Suprapubic skin (tissue), 3 donors: Measurements from ENCODE around the gene CLEC16A.

ENCODE experiments used
- CTCF ChIP-seq, 2 donors: fragments of 200-600 bp in 1 of 2; fragments of 450-650 bp in 1 of 2; sonication (generic) in 1 of 2; IDR thresholded peaks; one replicate each; pipeline ENCODE4 v1.5.1; 2016 to 2019; ENCODE audit warnings: antibody characterized with exemption in 2 of 2, mild to moderate bottlenecking in 1 of 2, moderate library complexity in 1 of 2
- EP300 ChIP-seq: sonication (generic); formaldehyde crosslinking; IDR thresholded peaks from one replicate; pipeline ENCODE4 v1.6.1; 2017; ENCODE audit warnings: antibody characterized with exemption
- POLR2A ChIP-seq, 2 donors: fragments of 450-650 bp; IDR thresholded peaks; one replicate each; pipeline ENCODE4 v1.6.1; 2017; ENCODE audit warnings: antibody characterized with exemption in 2 of 2, mild to moderate bottlenecking in 2 of 2, moderate library complexity in 2 of 2

GRCh38 chr16:11056090-11056992, 112.0 kb downstream of the CLEC16A start:
- TF ChIP-seq POLR2A (IDR thresholded peaks at IDR 0.05) (no peak), CTCF (IDR thresholded peaks at IDR 0.05) (no peak), EP300 (no peak)
